VCaP (cell line): ENCODE data around the gene RARA.

Source experiments
- H3K27ac ChIP-seq: fragments of 450-650 bp; 2 replicates; pipeline ENCODE4 v1.5.1; 2017
- TF ChIP-seq, protein P1 (sequence below): fragments of 450-650 bp; conservative IDR thresholded peaks from 2 replicates; pipeline ENCODE4 v1.5.1; 2017; ENCODE audit warnings: mild to moderate bottlenecking, moderate library complexity

Gene RARA

DNA sequence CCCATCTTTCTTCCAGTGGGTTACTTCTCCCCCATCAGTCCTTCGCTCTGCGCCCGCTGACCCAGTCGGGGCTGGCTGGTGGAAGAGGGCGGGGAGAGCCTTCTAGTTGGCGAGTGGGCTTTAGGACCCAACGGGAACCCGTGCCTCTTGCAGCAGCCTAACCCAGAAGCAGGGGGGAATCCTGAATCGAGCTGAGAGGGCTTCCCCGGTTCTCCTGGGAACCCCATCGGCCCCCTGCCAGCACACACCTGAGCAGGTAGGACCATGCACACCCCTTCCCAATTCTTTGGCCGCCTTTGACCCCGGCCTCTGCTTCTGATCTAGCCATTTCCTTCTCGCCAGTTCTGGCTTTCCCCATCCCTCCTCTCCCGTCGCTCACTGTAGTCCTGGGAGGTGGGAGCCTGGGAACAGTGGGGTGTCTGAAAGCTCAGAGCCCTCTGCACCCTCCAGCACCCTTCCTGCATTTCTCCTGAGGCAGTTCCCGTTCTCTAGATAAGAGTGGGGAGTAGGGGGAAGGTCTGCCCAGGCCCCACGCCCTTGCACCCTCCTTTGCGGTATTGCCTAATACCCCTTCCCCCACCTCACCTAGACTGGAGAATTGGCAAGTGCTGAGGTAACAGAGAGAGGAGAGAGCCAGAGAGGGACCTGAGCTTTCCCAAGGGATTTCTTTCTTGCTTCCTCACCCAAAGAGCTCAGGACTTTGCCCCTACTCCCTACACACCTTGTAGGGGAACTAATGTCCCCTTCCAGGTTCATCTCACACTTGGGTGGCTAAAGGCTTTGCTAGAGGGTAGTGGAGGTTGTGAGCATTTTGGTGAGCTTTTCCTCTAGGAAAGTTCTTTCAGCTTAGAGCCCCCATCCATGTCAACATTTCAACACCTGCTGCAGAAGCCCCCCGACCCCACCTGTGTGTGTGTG is at the start of gene RARA:
RARA (plus strand) TSS at position 150 of the 918 bp plus-strand sequence. CDS start 22,039 bp downstream, outside the sequence.
- TF ChIP-seq, protein P1, sequence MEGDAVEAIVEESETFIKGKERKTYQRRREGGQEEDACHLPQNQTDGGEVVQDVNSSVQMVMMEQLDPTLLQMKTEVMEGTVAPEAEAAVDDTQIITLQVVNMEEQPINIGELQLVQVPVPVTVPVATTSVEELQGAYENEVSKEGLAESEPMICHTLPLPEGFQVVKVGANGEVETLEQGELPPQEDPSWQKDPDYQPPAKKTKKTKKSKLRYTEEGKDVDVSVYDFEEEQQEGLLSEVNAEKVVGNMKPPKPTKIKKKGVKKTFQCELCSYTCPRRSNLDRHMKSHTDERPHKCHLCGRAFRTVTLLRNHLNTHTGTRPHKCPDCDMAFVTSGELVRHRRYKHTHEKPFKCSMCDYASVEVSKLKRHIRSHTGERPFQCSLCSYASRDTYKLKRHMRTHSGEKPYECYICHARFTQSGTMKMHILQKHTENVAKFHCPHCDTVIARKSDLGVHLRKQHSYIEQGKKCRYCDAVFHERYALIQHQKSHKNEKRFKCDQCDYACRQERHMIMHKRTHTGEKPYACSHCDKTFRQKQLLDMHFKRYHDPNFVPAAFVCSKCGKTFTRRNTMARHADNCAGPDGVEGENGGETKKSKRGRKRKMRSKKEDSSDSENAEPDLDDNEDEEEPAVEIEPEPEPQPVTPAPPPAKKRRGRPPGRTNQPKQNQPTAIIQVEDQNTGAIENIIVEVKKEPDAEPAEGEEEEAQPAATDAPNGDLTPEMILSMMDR: no peak
- no peak within 1 kb of the TSS for H3K27ac ChIP-seq

DNA sequence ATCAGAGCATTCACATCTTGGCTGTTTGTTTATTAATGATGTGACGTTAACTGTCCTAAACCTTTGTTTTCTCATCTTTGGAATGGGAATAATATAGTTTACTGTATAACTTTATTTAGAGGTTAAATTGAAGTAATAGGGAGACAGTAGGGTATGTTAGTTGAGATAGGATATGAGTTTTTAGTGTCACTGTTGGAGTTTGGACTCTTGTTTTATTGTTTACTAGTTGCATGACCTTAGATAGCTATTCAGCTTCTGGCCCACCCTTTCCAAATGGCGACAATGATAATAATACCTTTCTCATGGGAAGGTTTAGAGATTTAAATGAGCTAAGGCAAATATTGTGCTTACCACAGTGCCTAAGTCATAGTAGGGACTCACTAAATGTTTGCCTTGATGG is 49.5 kb upstream of the RARA start:
- no peak overlapping the region for H3K27ac ChIP-seq
- TF ChIP-seq, protein P1: no peak

DNA sequence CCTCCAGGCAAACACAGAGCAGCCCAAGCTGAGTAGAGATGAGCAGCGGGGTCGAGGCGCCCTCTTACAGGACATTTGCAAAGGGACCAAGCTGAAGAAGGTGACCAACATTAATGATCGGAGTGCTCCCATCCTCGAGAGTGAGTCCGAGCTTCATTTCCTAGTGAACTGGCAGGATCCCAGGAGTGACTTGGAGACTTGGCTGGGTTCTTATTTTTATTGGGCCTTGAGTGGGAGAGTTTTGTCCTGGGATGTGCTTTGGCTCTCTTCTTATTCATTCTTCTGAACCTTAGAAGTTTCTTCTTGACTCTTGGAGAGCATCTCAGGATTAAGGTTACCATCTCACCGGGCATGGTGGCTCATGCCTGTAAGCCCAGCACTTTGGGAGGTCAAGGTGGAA is 48.5 kb upstream of the RARA start:
- TF ChIP-seq, protein P1: no peak
- H3K27ac ChIP-seq: no peak overlapping the region

DNA sequence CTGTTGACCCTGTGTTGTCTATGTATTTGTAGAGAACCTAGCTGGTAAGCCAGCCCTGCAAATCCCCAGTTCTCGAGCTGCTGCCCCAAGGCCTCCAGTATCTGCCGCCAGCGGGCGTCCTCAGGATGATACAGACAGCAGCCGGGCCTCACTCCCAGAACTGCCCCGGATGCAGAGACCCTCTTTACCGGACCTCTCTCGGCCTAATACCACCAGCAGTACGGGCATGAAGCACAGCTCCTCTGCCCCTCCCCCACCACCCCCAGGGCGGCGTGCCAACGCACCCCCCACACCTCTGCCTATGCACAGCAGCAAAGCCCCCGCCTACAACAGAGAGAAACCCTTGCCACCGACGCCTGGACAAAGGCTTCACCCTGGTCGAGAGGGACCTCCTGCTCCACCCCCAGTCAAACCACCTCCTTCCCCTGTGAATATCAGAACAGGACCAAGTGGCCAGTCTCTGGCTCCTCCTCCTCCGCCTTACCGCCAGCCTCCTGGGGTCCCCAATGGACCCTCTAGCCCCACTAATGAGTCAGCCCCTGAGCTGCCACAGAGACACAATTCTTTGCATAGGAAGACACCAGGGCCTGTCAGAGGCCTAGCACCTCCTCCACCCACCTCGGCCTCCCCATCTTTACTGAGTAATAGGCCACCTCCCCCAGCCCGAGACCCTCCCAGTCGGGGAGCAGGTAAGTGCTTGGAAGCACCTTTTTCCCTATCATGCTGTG is 44.4 kb upstream of the RARA start:
- H3K27ac ChIP-seq: no peak overlapping the region
- TF ChIP-seq, protein P1: no peak

DNA sequence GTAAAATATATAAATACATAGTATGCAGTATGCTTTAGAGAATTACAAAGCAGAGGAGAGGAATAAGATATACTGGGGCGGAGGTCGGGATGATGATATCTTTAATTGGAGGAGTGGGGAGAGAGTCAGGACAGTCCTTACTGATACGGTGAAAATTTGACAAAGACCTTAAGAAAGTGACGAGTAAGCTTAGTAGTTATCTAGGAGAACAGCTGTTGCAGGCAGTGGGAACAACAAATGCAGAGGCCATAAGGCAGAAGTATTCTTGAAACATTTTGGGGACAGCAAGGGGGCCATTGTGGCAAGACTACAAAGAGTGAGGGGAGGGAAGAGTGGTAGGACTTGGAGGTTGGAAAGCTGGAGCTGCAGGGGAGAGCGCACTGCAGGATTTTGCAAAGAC is 43.6 kb upstream of the RARA start:
- H3K27ac ChIP-seq: no peak overlapping the region
- TF ChIP-seq, protein P1: no peak

DNA sequence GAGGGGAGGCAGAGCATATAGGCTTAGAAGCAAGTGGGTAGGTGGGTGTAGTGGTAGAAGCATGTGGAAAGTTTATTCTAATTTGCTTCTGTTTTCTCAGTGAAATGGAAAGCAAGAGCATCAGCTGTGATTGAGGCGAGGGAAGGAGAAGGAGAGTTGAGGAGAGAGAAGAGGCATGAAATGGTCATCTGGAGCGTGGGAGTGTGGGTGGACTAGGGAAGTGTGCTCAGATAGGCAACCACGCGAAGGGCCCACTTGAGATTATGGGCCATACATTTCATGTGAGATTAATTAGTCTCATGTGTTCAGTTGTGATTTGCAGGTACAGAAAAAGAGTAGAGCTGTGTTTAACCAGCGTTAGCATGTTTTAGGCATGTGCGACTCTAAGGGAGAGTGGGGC is 42.1 kb upstream of the RARA start:
- H3K27ac ChIP-seq: no peak overlapping the region
- TF ChIP-seq, protein P1: no peak

DNA sequence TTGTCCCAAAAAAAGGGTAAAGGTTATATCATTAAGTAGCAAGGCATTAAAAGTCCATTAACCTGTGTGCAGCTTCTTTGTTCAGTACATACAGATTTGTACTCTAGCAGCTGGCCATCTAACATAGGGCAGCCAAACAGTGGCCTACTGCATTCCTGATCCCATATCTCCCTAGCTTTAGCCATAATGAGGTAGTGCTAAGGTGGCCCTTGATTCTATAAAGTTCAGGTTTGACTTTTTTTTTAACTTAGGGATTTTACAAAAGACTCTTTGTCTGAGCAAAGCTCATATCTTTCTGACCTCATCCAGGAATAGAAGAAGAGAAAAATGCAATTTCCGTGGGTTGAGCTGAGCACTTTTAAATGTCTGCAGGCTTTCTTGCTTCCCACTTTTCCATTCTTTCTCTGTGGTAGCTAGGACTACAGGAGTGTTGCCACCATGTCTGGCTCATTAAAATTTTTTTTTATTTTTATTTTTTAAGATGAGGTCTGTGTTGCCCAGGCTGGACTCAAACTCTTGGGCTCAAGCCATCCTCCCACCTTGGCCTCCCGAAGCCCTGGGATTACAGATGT is 40.8 kb upstream of the RARA start:
- TF ChIP-seq, protein P1: no peak
- no peak overlapping the region for H3K27ac ChIP-seq
